Hepatocyte (in vitro differentiated cells): ENCODE results near the gene MEIKIN. TPM values are rescaled to one million over a fixed set of nuclear protein-coding genes. Genes with fewer than 3 reads are reported as not detected.

Source experiments
- DNase-seq: peaks from one replicate; pipeline ENCODE4 v3.0.0-alpha.2; 2016; ENCODE audit warnings: low spot score
- H2AFZ ChIP-seq: fragments of 200-600 bp; sonication (generic); 2 replicates; pipeline ENCODE4 v1.6.0; 2016; ENCODE audit warnings: antibody characterized with exemption, mild to moderate bottlenecking
- H3K27ac ChIP-seq: fragments of 200-600 bp; sonication (generic); 2 replicates; pipeline ENCODE4 v1.5.1; 2016; ENCODE audit warnings: mild to moderate bottlenecking
- H3K27me3 ChIP-seq: fragments of 200-600 bp; sonication (generic); 2 replicates; pipeline ENCODE4 v1.6.1; 2016
- H3K36me3 ChIP-seq: fragments of 200-600 bp; sonication (generic); replicated peaks from 2 replicates; pipeline ENCODE4 v1.5.1; 2016; ENCODE audit warnings: low read depth; ENCODE audit not compliant: insufficient read depth
- H3K4me1 ChIP-seq: fragments of 200-600 bp; sonication (generic); 2 replicates; pipeline ENCODE4 v1.5.1; 2016; ENCODE audit warnings: mild to moderate bottlenecking, moderate library complexity; ENCODE audit not compliant: insufficient read depth
- H3K4me2 ChIP-seq: fragments of 200-600 bp; sonication (generic); 2 replicates; pipeline ENCODE4 v1.6.0; 2016
- H3K4me3 ChIP-seq: fragments of 200-600 bp; sonication (generic); 2 replicates; pipeline ENCODE4 v1.5.1; 2016; ENCODE audit warnings: mild to moderate bottlenecking
- H3K79me2 ChIP-seq: fragments of 200-600 bp; sonication (generic); 2 replicates; pipeline ENCODE4 v1.6.0; 2017; ENCODE audit warnings: mild to moderate bottlenecking
- H3K9me2 ChIP-seq: fragments of 200-600 bp; sonication (generic); replicated peaks from 2 replicates; pipeline ENCODE4 v1.6.0; 2017; ENCODE audit warnings: mild to moderate bottlenecking; ENCODE audit not compliant: insufficient read depth
- H3K9me3 ChIP-seq: fragments of 200-600 bp; sonication (generic); 2 replicates; pipeline ENCODE4 v1.5.1; 2016; ENCODE audit warnings: low read depth, mild to moderate bottlenecking
- H4K20me1 ChIP-seq: fragments of 200-600 bp; sonication (generic); 2 replicates; pipeline ENCODE4 v1.6.0; 2016; ENCODE audit warnings: mild to moderate bottlenecking; ENCODE audit not compliant: insufficient read depth, poor library complexity, severe bottlenecking
- EZH2 ChIP-seq: fragments of 200-600 bp; sonication (generic); IDR thresholded peaks from 2 replicates; pipeline ENCODE4 v1.6.1; 2016; ENCODE audit warnings: antibody characterized with exemption, mild to moderate bottlenecking, borderline replicate concordance
- EZH2phosphoT487 ChIP-seq: fragments of 200-600 bp; sonication (generic); IDR thresholded peaks from one replicate; pipeline ENCODE4 v1.6.1; 2018; ENCODE audit warnings: antibody characterized with exemption, mild to moderate bottlenecking, low read depth, moderate library complexity; ENCODE audit not compliant: unreplicated experiment, severe bottlenecking
- WGBS: methylation state at CpG from one replicate; pipeline ENCODE4 v1.1.6; 2016; ENCODE audit warnings: low lambda C conversion rate; ENCODE audit errors: missing lambda C conversion rate; 5-methylcytosine and 5-hydroxymethylcytosine counted together
- polyA plus RNA-seq: library from polyadenylated mRNA; unstranded; fragments of >200 nt; fragmentation: Nextera tagmentation; extraction: Ambion mirVana; gene quantifications from 2 replicates; pipeline ENCODE4 v1.2.1, GENCODE V29; 2016
- total RNA-seq: library from RNA; depleted of rRNA; stranded (reverse); fragments of >200 nt; gene quantifications from 2 replicates; pipeline ENCODE4 v1.2.3, GENCODE V29; 2014
- TF ChIP-seq, protein P1 (sequence below): fragments of 200-600 bp; sonication (generic); IDR thresholded peaks from 2 replicates; pipeline ENCODE4 v1.5.1; 2016; ENCODE audit warnings: antibody characterized with exemption, mild to moderate bottlenecking; ENCODE audit not compliant: poor library complexity

The MEIKIN gene
- total and polyA plus RNA-seq, 2 experiments from 2014 or later, result not detected

DNA sequence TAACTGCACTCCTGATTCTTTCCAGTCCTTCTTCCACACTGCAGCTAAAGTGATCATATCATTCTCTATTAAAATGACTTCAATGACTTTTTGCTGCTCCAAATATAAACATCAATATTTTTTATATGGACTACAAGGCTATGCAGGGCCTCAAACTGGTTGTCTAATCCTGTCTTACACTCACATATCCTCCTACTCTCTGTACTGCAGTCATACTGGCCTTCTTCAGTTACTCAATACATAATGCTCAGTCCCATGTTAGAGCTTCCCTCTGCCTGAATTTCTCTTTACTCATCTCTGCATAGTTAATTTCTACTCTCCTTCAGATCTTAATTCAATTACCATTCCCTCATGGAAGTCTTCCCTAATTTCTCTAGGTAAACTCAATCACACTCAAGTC is 3.4 kb downstream of the MEIKIN start:
- Histone ChIP-seq H3K27me3 (peaks cover 4% of the 10 kb centered on the region), H3K27ac (no peak overlapping the region), H3K9me3 (no peaks in the 10 kb centered on the region), H3K4me2 (no peak overlapping the region), H3K9me2 (no peaks in the 10 kb centered on the region), H3K79me2 (no peaks in the 10 kb centered on the region), H3K4me3 (no peak overlapping the region), H4K20me1 (no peaks in the 10 kb centered on the region), H2AFZ (no peak overlapping the region), H3K36me3 (no peaks in the 10 kb centered on the region), H3K4me1 (no peaks in the 10 kb centered on the region)
- DNase-seq, result no peak
- TF ChIP-seq EZH2phosphoT487 (no peak), EZH2 (no peak)
- TF ChIP-seq, protein P1, sequence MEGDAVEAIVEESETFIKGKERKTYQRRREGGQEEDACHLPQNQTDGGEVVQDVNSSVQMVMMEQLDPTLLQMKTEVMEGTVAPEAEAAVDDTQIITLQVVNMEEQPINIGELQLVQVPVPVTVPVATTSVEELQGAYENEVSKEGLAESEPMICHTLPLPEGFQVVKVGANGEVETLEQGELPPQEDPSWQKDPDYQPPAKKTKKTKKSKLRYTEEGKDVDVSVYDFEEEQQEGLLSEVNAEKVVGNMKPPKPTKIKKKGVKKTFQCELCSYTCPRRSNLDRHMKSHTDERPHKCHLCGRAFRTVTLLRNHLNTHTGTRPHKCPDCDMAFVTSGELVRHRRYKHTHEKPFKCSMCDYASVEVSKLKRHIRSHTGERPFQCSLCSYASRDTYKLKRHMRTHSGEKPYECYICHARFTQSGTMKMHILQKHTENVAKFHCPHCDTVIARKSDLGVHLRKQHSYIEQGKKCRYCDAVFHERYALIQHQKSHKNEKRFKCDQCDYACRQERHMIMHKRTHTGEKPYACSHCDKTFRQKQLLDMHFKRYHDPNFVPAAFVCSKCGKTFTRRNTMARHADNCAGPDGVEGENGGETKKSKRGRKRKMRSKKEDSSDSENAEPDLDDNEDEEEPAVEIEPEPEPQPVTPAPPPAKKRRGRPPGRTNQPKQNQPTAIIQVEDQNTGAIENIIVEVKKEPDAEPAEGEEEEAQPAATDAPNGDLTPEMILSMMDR, result no peak

GRCh38 chr5:131939690-131940345 is 5.6 kb downstream of the MEIKIN start:
- Histone ChIP-seq H3K27me3 (peaks cover 4% of the 10 kb centered on the region), H3K4me2 (no peak overlapping the region), H4K20me1 (no peaks in the 10 kb centered on the region), H3K4me3 (no peak overlapping the region), H3K36me3 (no peaks in the 10 kb centered on the region), H3K9me3 (no peaks in the 10 kb centered on the region), H3K4me1 (no peaks in the 10 kb centered on the region), H3K79me2 (no peaks in the 10 kb centered on the region), H3K27ac (no peak overlapping the region), H3K9me2 (no peaks in the 10 kb centered on the region), H2AFZ (no peak overlapping the region)
- TF ChIP-seq EZH2 (no peak), EZH2phosphoT487 (no peak)
- TF ChIP-seq, protein P1, result no peak
- 33% methylated on average over 3 of the region's 3 CpGs for WGBS
- DNase-seq, result no peak

- Histone ChIP-seq H3K27me3 (no peaks in the 10 kb centered on the region), H3K9me2 (no peaks in the 10 kb centered on the region), H2AFZ (no peak overlapping the region), H3K79me2 (no peaks in the 10 kb centered on the region), H3K36me3 (no peaks in the 10 kb centered on the region), H3K4me2 (no peak overlapping the region), H3K27ac (no peak overlapping the region), H3K9me3 (no peaks in the 10 kb centered on the region), H4K20me1 (no peaks in the 10 kb centered on the region), H3K4me1 (no peaks in the 10 kb centered on the region), H3K4me3 (no peak overlapping the region)
- TF ChIP-seq EZH2phosphoT487, result no peak
- TF ChIP-seq EZH2, result no peak
- TF ChIP-seq, protein P1, result no peak
- DNase-seq, result no peak
- WGBS, result 58% methylated on average over 2 of the region's 2 CpGs
These were observed 13.2 kb downstream of the MEIKIN start for GRCh38 chr5:131932235-131932634.

GRCh38 chr5:131928957-131929356 is 16.5 kb downstream of the MEIKIN start:
- Histone ChIP-seq H3K79me2 (no peaks in the 10 kb centered on the region), H3K9me2 (no peaks in the 10 kb centered on the region), H3K27me3 (no peaks in the 10 kb centered on the region), H3K4me1 (no peaks in the 10 kb centered on the region), H2AFZ (no peak overlapping the region), H3K4me3 (no peak overlapping the region), H3K4me2 (no peak overlapping the region), H3K27ac (no peak overlapping the region), H3K36me3 (no peaks in the 10 kb centered on the region), H3K9me3 (no peaks in the 10 kb centered on the region), H4K20me1 (no peaks in the 10 kb centered on the region)
- TF ChIP-seq, protein P1, result no peak
- TF ChIP-seq EZH2 (no peak), EZH2phosphoT487 (no peak)
- no peak for DNase-seq
